GM18907 (cell line): ENCODE data around the gene CLN6.
"Not testable (repeated sequence)": the region's sequence is repeated elsewhere in the genome, so short reads cannot be mapped to it uniquely, and the experiment has no call there.

Source experiments
- ATAC-seq: cut with Tn5 transposase; IDR thresholded peaks from one replicate; pipeline ENCODE4 v1.9.1; 2021; ENCODE audit warnings: mild to moderate bottlenecking, moderate library complexity; ENCODE audit not compliant: unreplicated experiment

CLN6 gene

DNA sequence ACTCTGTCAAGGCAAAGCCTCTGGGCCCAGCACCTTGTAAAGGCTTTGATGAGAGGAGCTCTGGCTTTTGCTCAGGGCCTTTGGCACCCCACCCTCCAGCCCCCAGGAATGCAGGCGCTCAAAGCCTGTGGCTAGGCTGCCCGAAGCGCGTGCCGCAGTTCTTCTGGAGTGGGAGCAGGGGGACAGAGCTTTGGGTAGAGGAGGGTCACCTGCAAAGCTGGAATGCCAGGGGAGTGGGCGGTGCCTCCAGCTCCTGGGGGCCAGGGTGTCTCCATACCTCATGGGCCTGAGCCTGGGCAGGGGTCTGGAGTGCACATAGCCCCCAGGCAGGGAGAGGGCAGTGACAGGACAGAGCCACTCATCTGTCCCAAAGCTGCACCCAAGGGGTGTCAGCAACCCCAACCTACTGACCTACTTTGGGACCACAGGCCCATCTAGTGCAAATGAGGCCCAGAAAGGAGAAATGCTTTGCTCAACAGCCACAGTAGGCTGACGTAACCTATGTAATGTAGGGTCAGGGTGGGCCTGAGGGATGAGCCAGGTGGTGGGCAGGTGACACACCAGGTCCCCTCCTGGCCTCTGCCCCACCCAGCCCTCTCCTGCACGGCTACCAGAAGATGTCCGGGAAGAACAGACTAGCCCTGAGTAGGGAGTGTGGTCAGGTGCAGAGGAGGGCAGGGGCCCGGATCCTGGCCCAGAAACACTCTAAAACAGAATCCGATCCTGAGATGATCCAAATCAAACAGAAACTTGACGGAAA lies 22.2 kb downstream of the CLN6 start:
- ATAC-seq = no peak

DNA sequence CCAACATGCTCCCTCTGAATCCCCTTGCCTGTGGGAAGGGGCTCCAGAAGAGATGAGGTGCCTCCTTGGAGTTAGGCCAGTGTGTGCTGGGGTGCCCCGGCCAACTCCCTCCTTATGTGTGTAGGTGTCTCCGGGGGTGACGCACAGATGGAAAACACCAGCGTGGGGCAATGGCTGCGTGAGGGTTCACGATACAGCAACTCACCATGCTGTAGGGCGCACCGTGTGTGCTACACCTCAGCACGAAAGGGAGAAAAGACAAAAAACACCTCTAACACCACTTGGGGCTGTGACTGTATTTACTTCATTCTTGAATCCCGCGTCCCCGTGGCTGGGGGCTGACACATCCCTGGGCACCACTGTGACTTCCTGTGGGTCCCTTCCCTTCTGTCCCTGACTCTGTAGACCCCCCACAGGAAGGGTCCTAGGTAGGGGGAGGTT lies 22.8 kb downstream of the CLN6 start:
- ATAC-seq = no peak

DNA sequence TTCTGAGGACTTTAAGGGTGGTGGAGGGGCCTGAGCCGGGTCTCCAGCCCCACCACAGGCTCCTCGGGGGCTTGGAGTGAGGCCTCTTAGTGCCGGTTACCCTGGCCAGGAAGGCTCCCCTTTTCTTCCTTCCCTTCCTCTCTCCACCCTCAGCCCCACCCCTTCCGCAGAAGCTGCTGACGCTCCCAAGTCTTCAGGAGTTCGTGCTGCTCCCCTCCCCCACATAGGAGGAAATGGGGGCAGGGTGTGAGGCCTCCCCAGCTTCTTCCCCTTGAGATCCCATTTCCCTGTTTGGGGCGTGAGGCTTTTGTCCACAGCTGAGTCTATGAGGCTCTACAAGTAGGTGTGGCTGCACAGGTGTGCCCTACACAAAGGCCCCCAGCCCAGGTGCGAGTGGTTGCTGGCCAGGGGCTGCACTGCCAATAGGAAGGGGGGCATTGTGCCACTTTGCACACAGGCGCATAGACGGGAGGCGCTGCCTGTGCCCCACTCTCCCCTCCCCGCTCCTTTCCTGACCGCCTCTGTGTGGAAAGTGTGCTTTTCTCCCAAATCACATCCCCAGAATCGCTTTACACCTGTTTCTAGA lies 23.5 kb downstream of the CLN6 start:
- ATAC-seq = no peak

DNA sequence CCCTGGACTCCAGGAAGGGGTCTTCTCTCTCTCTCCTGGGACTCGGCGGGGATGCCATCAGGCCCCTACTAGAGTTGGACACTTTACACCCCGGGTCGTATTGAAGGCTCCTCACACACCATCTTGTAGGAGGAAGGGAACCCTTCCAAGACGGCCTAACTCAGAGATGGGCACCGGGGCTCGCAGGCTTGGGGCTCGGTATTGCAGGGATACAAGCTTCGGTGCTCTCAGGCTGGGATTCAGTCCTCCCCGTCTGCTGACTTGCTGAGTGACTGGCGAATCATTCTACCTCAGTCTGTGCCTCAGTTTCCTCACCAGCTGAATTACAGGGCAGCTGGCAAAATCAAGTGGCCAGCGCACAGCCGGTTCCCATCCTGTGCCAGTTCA lies 24.0 kb downstream of the CLN6 start:
- ATAC-seq = no peak

DNA sequence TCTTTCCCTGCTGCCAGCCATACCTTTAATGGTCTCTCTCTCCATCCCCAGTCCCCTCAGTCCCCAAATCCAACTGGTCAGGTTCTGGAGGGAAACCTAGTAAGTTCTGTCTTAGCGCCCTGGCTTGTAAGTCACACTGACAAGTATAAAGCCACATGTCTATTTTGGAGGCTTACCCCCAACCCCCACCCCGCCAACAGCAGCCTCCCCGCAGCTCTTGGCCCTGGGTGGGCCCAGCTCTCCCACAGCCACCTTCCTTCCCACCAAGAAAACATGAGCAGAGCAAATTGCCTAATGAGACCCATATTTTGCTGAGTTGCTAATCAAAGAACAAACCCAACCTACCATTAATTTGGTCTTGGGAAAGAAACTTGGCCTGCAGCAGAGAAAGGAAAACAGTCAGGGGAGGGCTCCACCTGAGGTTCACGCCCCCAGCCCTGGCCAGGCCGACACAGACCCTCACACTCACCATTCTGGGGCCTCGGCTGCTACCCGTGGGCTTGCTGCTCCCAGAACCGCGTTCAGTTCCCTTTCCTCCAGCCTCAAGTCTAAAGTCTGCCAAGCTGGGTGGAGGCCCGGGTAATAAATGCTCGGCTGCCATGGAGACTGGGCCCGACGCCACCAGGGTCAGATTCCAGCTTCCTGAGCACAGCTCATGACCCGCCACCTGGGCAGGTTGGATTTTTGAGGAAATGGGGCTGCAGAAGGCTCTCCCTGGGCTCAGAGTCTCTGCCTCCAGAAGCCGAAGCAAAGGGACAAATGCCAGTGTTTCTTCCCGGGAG lies 24.6 kb downstream of the CLN6 start, which contains the start of gene CALML4:
CALML4 (minus strand) TSS at position 557 of the 782 bp plus-strand sequence; CDS start at position 472, 85 bp downstream.
- no peak for ATAC-seq

DNA sequence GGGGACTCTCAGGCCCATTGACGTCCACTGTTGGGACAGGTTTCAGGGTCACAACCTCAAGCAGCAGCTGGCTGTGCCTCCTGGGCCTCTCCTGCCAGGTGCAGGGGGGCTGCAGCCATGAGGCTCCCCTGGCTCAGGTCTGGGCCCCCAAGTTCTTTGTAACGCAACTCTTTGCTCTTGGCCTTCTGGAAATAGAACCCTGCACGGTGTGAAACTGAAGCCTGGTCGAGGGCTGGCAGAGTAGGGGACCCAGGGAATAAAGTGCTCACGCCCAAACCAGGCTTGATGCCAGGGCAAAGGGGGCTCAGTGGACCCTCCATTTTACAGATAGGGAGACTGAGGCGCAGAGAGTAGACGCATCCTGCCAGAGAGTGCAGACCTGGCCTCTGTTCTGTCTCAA lies 25.2 kb downstream of the CLN6 start:
- ATAC-seq = no peak

DNA sequence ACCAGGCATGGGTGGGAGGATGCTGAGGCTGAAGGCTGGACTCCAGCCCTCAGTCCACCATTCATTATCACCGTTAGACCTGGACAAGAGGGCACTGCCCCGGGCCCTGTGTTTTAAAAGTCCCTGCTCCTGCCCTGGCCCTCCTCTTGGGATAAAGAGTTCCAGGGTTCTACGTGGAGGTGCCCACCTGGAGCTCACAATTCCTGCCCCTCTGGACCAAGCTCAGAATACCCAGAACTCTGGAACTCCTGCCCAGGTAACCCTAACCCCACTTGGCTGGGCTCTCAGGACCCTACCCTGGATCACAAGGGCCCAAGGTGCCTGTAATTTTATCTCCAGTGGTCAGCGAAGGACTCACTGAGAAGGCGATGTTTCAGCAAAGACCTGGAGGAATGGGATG lies 25.6 kb downstream of the CLN6 start:
- ATAC-seq = no peak

DNA sequence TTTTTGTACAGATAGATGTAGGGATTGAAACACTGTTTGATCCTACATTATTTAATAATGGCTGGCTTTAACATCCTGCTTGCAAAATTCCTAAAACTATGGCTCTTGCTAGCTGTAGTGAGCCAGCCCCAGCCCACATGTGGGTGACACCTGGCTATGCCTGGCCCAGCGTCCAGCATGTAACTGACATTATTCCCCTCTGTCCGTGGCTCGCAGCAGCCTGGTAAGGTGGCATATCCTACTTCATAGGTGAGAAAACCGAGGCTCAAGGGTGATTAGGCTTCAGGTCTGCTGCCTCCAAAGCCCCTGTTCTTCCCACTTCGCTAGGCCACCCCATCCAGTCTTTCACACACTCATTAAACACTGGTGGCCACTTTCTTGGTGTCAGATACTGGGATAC lies 26.0 kb downstream of the CLN6 start:
- no peak for ATAC-seq

DNA sequence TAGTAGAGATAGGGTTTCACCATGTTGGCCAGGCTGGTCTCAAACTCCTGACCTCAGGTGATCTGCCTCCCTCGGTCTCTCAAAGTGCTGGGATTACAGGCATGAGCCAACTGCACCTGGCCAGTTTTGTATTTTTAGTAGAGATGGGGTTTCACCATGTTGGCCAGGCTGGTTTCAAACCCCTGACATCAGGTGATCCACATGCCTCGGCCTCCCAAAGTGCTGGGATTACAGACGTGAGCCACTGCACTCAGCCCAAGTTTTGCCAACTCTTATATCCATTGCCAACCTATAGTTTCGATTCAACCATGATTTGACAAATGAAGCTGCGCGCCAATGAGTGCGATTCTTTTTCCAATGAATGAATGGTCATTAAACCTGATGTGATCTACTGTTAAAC lies 26.5 kb downstream of the CLN6 start:
- ATAC-seq = not testable (repeated sequence)

DNA sequence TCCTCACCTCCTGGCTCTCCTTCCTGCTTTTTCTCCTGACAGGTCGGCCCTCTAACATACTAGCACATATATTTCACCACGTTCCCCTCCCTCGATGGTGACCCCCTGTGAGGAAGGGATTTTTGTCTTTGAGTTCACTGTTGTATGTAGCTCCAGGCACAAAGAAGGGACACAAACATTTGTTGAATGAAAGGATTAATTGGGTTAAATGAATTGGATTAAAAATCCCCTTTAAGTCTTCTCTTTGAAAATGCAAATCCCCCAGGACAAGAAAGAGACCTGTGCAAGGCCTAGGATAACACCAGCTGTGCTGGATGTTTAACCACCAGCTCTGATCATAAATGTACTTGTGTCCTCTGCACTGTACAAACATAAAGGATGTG lies 27.7 kb downstream of the CLN6 start:
- no peak for ATAC-seq

DNA sequence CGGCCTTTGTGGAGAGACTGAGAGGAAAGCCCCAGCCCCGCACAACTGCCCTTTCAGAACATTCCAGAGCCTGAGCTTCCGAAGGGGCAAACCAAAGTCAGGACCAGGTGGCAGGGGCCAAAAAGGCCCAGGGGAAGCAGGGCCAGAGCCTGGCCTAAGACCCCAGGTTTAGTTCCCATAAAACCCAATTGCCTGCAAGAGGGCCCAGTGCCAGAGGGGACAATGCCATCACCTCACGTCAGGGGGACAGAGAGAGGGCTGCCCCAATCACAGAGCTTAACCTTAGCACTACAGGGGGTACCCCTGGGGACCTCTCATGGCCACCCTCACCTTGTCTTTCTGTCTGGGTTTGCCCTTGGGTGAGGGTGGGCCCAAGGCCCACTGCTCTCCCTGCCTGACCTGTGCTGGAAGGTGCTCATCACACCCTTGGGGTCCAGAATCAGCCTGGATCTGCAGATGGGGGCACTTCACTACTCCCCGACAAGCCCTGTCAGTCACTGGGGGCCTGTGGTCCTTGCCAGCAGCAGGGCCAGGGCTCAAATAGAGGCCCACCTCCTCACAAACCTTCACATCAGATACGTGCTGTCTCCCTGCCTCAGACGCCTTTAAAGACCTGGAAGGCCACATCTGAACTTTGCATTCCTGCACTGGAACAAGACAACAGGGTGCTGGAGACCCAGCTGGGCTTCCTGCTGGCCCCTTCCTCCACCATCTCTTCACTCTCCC lies 28.2 kb downstream of the CLN6 start:
- no peak for ATAC-seq

DNA sequence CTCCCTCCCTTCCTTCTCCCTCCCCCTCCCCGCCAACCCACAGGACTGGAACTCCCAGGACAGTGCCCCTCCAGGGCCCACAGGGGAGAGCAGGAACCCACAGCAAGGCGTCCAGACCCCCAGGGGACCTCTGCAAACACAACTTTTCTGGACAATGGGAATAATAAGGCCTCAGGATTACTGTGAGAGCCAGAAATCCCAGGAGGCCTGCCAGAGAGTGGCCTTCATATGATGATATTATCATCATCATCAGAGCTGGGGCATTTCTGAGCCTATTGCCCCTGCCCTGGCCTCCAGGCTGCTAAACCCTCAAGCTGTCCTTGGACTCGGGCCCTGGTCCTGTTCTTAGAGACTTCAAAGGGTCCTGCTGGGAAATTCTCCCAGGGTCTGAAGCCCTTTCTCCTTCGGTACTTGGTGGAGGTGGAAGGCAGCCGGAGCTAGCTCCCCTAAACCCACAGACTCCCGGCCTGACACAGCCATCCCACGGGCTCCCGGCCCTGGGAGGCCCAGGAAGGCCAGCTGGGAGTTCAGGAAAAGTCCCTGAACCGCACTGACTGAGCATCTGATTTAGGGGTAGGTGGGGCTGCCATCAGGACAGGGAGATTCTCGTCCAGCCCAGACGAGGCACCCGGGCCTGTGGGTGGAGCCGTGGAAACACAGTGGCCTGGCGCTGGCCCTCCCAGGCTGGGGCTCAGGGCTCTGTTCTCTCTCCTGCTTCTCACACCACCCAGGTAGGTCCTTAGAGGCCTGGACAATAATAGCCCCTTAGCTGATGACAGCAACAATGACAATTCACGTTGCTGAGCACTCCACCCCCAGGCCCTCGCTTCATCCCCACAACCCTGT lies 29.3 kb downstream of the CLN6 start:
- ATAC-seq = no peak

DNA sequence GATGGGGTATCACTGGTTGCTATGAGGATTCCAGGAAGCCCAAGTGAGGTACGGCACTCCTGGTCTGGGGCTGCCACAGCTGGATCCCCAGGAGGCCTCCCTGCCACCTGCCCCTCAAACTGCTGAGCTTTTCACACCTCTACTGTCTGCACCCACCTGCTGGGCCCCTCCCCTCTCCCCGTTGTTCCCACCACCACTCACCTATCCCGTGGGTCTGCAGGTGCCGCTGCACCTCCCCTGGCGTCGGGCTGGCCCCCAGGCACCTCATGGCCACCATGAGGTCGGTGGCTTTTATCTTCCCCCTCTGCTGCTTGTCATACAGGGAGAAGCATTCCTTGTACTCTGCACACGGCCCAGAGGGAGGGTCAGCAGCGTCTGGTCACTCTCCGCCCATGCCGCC lies 30.2 kb downstream of the CLN6 start:
- no peak for ATAC-seq

DNA sequence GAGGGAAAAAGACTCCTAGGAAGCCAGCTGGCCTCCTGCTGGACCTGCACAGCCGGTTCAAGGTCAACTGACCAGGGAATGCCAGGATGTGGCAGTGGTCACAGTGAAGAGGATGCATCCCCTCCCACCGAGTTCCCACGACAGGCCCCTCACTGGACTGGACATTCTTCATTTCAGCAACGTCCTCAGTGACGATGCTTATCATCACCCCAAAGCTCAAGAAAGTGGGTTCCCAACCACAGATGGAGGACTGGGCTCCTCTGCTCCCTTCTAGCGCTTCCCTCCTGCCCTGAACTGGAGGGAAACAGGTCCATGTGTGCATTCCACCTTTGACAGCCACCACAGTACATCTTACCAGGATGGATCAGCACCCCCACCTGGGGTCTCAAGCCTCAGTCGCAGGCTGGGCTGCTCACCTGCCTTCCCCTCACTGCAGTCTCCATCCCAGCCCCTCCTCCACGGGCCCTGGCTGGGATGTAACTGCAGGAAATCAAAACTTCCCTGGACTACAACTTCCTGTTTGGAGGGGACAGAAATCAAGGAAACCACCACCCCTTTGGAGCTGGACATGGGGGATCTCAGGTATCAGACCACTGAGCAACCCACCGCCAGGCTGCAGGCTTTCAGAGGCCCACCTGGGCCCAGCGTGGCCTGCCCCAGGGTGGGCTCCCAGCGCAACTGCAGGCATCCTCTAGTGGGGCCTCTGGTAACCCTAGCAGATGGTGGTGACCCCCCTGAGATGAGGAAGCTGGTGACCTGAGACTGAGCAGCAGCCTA lies 31.7 kb downstream of the CLN6 start:
- no peak for ATAC-seq

DNA sequence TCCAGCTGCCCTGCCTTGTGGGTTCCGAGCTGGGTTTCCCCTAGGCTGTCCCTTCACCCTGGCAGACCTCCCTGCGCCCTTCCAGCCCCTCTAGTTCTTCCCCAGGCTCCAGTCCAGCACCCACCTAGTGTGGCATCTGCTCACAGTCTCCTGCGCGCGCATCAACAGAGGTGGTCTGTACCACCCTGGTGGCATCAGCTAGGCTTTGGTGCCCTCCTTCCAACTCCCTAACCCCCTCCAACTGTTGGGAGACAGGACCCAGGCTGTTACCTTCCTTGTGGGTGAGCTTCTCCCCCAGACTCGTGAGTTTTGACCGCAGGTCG lies 32.4 kb downstream of the CLN6 start:
- no peak for ATAC-seq

DNA sequence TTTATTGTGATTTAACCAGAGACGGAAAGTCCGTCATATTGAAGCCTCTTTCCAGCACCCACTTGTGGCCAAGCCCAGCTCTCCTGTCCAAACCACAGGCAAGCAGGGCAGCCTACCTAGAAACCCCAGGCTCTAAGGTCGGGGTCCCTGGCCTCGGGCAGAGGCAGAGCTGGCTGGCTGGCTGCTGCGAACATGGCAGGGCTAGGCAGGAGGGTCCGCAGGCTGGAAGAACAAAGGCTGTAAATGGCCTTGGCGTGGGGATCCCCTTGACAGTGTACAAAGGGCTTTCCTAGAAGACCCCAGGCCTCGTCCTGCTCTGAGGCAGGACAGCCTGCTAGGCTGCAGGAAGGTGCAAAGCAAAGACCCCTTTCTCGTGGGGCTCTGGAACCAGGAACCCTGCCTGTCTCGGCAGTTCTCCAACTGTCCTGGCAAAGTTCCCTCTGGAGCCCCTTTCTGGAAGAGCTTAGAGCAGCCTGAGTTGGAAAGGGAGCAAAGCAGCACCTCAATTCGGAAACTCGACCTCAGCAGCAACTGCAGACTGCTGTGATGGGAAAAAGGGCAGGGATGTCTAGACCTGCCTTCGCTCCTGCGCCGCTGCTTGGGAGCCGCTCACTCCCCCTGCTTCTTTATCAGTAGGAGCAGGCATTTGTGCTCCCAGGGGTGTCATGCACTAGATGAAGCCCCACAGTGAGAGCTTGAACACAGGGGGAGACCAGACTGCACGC lies 32.9 kb downstream of the CLN6 start:
- ATAC-seq = no peak

DNA sequence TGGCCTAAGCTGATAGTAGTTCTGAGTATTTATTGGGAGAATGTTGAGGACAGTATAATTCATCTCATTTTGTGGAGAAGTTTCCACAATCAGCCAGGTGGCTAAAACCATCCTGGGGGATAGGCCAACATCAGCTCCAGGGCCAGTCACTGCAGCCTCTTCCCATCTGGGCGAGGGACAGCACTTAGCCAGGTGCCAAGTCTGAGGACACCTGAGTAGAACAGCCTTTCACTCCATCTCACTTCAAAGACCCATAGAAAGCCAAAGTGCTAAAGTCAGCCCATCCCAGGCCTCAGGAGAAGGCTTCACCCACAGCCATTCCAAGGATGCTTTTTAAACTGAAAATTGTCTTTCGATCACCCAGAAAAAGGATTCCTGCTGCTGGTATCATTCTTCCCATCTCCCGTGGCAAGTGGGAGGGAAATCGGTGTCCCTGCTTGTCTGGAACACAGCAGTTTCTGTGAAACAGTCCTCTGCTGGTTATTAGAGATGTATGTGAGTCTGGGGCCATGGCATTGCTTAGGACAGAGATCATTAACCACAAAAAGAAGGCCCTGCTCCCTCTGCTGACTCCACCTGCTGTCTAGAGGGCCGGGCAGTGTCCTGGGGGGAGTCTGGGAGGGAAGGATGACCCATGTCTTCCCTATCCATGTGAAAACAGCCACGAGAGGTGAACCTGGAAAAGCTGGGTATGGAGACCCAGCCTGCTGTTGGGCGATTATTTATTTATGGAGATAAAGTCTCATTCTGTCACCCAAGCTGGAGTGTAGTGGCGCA lies 34.0 kb downstream of the CLN6 start:
- ATAC-seq = no peak

DNA sequence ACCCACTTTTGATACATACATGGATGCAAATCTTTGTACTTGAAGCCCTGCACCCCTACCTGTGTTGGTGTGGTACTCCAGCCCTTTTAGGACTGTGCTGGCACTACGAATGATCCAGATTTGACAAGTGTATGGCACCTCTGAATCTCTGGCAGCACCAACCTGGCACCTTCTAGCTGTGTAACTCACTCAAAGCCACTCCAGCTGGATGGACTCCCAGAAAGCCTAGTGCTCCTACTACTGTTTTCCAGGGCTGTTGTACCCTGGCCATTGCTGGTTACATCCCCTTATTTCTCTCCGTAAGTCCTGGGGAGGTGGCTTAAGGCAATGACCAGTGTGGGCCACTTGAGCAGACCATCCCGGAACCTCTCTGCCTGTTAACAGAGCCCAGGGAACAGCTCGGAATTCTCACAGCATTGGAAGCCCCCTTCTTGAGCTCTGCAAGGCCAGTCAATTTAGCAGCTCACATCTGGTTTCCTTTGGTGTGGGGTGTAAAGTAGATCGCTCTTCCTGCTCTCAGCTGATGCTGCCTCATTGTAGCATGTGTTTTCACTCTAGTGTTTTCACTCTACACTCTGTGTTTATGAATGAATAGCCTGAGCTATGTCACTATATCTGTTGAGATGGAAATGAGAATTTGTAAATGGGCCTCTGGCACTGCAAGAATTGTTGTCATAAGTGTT lies 36.6 kb downstream of the CLN6 start:
- ATAC-seq = no peak
